CD4-positive, alpha-beta T cell treated with Interleukin-10 for 1 hour (primary cell): ENCODE data around the gene MAMDC4.
"Not testable (repeated sequence)": the region's sequence is repeated elsewhere in the genome, so short reads cannot be mapped to it uniquely, and the experiment has no call there.

Experiments used
- DNase-seq: peaks from one replicate; pipeline ENCODE4 v3.0.0-alpha.2; 2020

The MAMDC4 gene

GRCh38 chr9:136851941-136852663 lies at the start of gene MAMDC4:
Gene MAMDC4 (plus strand): TSS chr9:136852346. CDS start chr9:136852417, 71 bp downstream.
- no peak for DNase-seq

- not testable (repeated sequence) for DNase-seq
Observed at GRCh38 chr9:136803009-136803550, 49.1 kb upstream of the MAMDC4 start.

GRCh38 chr9:136803551-136804508 lies 48.3 kb upstream of the MAMDC4 start:
- DNase-seq, result no peak

- no peak for DNase-seq
Observed at GRCh38 chr9:136804509-136805206, 47.5 kb upstream of the MAMDC4 start.

GRCh38 chr9:136805207-136805740 lies 46.9 kb upstream of the MAMDC4 start:
- no peak for DNase-seq

- DNase-seq, result no peak
Observed at GRCh38 chr9:136806067-136806466, 46.1 kb upstream of the MAMDC4 start.

- DNase-seq, result no peak
Observed at GRCh38 chr9:136806631-136807201, 45.4 kb upstream of the MAMDC4 start.

GRCh38 chr9:136807281-136808074 lies 44.7 kb upstream of the MAMDC4 start, which contains the start of gene RABL6:
Gene RABL6 (plus strand): TSS chr9:136807948. CDS start chr9:136808197, 249 bp downstream.
- peak; percentile 86 for DNase-seq

- DNase-seq, result peak; percentile 56
Observed at GRCh38 chr9:136808075-136808805, 43.9 kb upstream of the MAMDC4 start.

GRCh38 chr9:136808806-136809158 lies 43.4 kb upstream of the MAMDC4 start:
- DNase-seq, result no peak

GRCh38 chr9:136814725-136815421 lies 37.3 kb upstream of the MAMDC4 start:
- DNase-seq, result no peak

GRCh38 chr9:136815422-136815782 lies 36.7 kb upstream of the MAMDC4 start:
- no peak for DNase-seq

GRCh38 chr9:136820971-136821825 lies 30.9 kb upstream of the MAMDC4 start:
- DNase-seq, result no peak

- no peak for DNase-seq
Observed at GRCh38 chr9:136821826-136822544, 30.2 kb upstream of the MAMDC4 start.

GRCh38 chr9:136823136-136824046 lies 28.8 kb upstream of the MAMDC4 start:
- no peak for DNase-seq

- no peak for DNase-seq
Observed at GRCh38 chr9:136824496-136825225, 27.5 kb upstream of the MAMDC4 start.
